Midbrain (tissue), 1 donor: ENCODE results near the gene ZNF236.
"Not testable (repeated sequence)": the region's sequence is repeated elsewhere in the genome, so short reads cannot be mapped to it uniquely, and the experiment has no call there.

ENCODE experiments used
- DNase-seq: peaks from one replicate; lab custom pipeline; 2025; lab: John Stamatoyannopoulos, UW

ZNF236 gene

GRCh38 chr18:76948345-76948744 is 126.0 kb downstream of the ZNF236 start:
- no peak for DNase-seq

- no peak for DNase-seq
Observed at GRCh38 chr18:76951456-76952247, 129.3 kb downstream of the ZNF236 start.

DNA sequence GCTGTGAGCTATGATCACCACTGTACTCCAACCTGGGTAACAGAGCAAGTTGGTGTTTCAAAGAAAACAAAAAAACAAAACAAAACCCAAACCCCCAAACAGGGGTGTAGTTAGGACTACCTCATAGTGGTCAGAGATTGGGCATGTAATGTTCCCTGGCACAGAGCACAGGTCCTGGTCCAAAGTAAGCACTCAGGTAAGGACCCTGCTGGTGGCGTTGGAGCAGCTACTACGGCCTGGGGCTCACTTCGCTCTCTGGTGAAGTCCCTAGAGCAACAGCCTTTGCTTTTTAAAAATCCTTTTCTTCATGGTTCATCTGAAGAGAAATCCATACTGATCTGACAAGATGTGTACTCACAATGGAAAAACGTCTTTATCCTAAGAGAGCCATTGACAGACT is 130.4 kb downstream of the ZNF236 start:
- no peak for DNase-seq

DNA sequence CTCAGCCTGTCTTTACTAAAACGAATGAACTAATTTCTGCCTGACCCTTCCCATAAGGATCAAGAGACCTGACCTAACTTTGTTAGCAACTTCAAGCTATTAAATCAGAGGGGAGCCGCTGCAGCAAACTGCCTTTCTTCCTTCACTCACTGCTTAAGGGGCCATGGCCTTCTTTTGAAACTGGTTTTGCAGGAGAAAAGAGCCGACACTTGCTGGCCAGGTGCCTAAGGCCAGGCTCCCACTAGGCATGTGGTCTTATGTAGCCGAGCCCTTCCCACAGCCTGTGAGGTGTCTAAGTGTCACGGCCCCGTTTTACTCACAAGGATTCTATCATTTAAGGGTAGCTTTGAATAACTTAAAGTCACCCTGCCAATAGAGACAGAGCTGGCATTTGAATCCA is 130.8 kb downstream of the ZNF236 start:
- DNase-seq, result peak; percentile 14

DNA sequence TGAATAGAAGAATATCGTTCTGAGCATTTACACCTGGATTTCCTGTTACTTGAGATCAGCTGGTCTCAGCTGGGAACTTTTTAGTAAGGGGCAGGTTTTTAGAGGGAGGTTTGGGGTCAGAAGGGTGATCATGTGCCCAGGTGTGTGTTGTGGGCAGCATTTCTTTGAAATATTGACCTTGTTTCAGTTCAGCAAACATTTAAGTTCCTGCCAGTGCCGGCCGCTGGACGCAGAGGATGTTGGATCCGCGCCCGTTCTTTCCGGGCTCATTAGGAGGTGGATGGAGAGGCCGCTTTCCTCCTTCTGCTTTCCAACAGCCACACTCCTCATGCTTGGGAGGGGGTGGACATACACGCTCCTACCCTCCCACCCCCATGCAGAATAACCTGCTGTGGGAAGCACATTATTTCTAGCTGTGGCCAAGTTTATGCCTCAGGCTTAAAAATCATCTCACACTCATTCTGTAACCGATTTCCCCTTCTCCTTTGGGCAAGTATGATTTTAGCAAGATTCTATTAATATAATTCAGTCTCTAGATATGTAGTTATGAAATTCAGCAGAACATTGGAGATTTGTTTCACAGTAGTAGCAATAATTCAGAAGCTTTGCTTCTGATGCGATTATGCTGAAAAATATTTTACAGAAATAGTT is 131.4 kb downstream of the ZNF236 start:
- DNase-seq, result peak; percentile 48

DNA sequence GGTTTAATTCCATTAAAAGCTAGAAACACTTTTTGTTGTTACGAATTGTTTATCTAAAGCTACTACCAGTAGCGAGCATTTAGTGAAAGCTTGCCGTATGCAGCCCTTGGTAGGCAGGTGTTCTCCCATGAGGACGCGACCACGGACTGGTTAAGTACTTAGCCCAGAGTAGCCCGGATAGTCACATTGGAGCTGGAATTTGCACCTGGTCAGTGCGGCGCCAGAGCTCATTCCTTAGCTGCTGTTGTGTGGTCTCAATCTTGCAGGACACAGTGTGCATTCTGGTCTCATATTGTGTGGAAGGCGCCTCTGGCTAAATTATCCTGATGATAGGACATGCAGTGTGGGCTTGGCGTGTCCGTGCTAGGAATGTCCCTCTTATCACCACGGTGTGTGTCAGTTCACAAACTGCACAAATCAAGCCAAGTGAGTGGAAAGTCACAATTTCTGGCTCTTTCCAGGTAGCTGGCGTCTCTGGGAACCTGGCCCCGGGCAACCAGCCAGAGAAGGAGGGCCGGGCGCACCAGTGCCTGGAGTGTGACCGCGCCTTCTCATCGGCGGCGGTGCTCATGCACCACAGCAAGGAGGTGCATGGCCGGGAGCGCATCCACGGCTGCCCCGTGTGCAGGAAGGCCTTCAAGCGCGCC is 133.3 kb downstream of the ZNF236 start:
- DNase-seq, result no peak

DNA sequence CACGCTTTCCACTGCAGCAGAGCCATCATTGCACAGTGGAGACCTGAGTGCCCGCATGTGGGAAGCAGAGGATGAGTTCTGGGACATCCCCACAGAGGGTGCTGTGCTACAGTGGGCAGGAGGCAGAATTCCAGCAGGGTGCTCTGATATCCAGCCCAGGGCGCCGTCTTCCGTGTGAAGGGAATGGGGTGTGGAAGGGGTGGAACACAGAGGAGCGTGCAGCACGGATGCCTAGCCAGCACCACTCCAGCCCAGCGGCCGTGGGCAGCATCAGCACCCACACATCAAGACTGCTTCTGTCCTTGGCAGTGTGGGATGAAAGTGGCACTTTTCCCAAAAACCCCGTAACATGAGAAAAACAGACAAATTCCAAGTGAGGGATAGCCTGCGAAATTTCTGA is 134.3 kb downstream of the ZNF236 start:
- DNase-seq, result no peak

- DNase-seq, result no peak
Observed at GRCh38 chr18:76957384-76958355, 135.3 kb downstream of the ZNF236 start.

DNA sequence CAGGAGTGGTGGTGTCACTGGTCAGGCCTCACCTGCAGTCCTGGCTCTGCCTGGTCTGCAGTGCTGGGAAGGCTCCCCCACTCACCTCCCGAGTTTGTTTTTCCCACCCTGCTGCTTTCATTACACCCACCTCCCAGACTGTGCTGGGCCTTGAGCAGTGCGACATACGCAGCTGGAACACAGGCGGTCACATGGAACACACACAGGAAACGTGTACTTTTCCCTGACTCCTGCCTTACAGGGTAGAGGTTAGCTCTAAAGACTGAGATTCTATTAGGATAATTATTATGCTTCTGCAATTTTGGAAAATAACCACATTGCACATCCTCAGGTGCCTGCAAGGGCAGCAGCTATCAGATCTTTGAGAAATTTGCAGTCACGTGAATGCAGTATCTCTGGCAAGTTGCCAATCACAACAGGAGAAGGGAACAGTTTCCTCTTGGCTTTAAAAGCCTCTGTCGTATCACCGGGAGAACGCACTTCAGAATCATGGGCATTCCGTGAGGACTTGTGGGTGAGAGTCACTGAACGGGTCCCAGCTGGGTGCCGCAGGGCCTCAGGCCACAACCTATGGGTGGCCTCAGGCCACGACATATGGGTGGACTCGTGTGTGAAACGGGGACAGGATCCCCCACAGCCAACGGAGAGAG is 136.5 kb downstream of the ZNF236 start:
- no peak for DNase-seq

GRCh38 chr18:76959605-76960004 is 137.2 kb downstream of the ZNF236 start:
- DNase-seq, result no peak

DNA sequence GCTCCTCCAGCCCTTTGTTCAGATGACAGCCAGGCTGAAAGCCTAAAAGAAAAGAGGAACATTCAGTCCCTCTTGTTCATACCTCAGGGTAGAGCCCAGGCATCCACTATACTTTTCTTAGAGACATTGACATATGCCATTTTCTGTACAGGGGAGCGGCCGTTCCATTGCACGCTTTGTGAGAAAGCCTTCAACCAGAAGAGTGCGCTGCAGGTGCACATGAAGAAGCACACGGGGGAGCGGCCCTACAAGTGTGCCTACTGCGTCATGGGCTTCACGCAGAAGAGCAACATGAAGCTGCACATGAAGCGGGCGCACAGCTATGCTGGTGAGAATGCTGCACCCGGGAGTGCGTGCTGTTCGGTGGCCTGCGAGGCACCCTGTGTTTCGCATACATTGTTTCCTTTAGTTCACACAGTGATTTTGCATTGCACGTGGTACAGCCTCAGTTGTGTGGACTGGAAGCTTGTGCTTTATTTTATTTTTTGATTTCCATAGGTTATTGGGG is 138.2 kb downstream of the ZNF236 start:
- DNase-seq, result no peak

DNA sequence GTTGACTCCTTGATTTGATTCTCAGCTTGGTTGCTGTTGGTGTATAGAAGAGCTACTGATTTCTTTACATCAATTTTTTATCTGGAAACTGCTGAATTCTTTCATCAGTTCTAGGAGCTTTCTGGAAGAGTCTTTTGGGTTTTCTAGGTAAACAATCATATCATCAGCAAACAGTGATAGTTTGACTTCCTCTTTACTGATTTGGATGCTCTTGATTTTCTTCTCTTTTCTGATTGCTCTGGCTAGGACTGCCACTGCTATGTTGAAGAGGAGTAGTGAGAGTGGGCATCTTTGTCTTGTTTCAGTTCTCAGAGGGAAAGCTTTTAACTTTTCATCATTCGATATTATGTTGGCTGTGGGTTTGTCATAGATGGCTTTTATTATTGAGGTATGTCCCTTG is 140.5 kb downstream of the ZNF236 start:
- no peak for DNase-seq

GRCh38 chr18:76963936-76964335 is 141.6 kb downstream of the ZNF236 start:
- no peak for DNase-seq

GRCh38 chr18:76965555-76966151 is 143.3 kb downstream of the ZNF236 start:
- DNase-seq, result not testable (repeated sequence)

GRCh38 chr18:76967299-76967698 is 144.9 kb downstream of the ZNF236 start:
- DNase-seq, result not testable (repeated sequence)

GRCh38 chr18:76967721-76968472 is 145.5 kb downstream of the ZNF236 start:
- DNase-seq, result no peak

GRCh38 chr18:76970770-76971559 is 148.6 kb downstream of the ZNF236 start:
- DNase-seq, result no peak

GRCh38 chr18:76972241-76972640 is 149.9 kb downstream of the ZNF236 start:
- DNase-seq, result no peak

- no peak for DNase-seq
Observed at GRCh38 chr18:76972846-76973519, 150.6 kb downstream of the ZNF236 start.
